Type B pancreatic cell (in vitro differentiated cells): ENCODE measurements around the gene ADARB2. TPM values are rescaled to one million over a fixed set of nuclear protein-coding genes. Genes with fewer than 3 reads are reported as not detected.

Experiments
- DNase-seq: peaks from one replicate; pipeline ENCODE4 v3.0.0; 2021; ENCODE audit warnings: mixed read lengths; ENCODE audit not compliant: unreplicated experiment; ENCODE audit errors: extremely low spot score
- H3K27ac Mint-ChIP-seq: 2 replicates; pipeline ENCODE4 v1.8.0; 2021; ENCODE audit warnings: mild to moderate bottlenecking, mixed read lengths
- H3K27me3 Mint-ChIP-seq: 2 replicates; pipeline ENCODE4 v1.8.0; 2021; ENCODE audit warnings: mixed read lengths
- H3K36me3 Mint-ChIP-seq: 2 replicates; pipeline ENCODE4 v1.8.0; 2021; ENCODE audit warnings: mixed read lengths
- H3K4me1 Mint-ChIP-seq: one replicate; pipeline ENCODE4 v1.8.0; 2021; ENCODE audit warnings: mixed read lengths; ENCODE audit not compliant: unreplicated experiment
- H3K4me3 Mint-ChIP-seq: 2 replicates; pipeline ENCODE4 v1.8.0; 2021; ENCODE audit warnings: mild to moderate bottlenecking, mixed read lengths
- H3K9me3 Mint-ChIP-seq: 2 replicates; pipeline ENCODE4 v1.8.0; 2021; ENCODE audit warnings: mixed read lengths
- long read RNA-seq: library from polyadenylated mRNA; unstranded; transcript quantifications from one replicate; pipeline ENCODE4 v2.0.0, GENCODE V29; 2020
- total RNA-seq: library from RNA; stranded (reverse); gene quantifications from 2 replicates; pipeline ENCODE4 v1.2.1, GENCODE V29; 2021; ENCODE audit warnings: low replicate concordance
- TF ChIP-seq, protein P1 (sequence below): fragments of 200-600 bp; sonication (generic); conservative IDR thresholded peaks from 2 replicates; pipeline ENCODE4 v1.5.0; 2021; ENCODE audit warnings: antibody characterized with exemption, mild to moderate bottlenecking

Gene ADARB2
- 4.9 and 5.2 TPM in 2 replicates for total RNA-seq
- long read RNA-seq, partial matches to known transcripts = 0 of 8 reads
- long read RNA-seq, other reads (novel, unspliced or antisense) = 8 of 8 reads

- Mint-ChIP-seq H3K27me3 (peaks cover 90% of the 10 kb centered on the region), H3K9me3 (no peaks in the 10 kb centered on the region), H3K36me3 (no peaks in the 10 kb centered on the region), H3K4me1 (peaks cover 10% of the 10 kb centered on the region), H3K27ac (peak within 1 kb of the TSS; percentile 81), H3K4me3 (peak within 1 kb of the TSS; percentile 95)
- peak; percentile 78 for DNase-seq
- TF ChIP-seq, protein P1, sequence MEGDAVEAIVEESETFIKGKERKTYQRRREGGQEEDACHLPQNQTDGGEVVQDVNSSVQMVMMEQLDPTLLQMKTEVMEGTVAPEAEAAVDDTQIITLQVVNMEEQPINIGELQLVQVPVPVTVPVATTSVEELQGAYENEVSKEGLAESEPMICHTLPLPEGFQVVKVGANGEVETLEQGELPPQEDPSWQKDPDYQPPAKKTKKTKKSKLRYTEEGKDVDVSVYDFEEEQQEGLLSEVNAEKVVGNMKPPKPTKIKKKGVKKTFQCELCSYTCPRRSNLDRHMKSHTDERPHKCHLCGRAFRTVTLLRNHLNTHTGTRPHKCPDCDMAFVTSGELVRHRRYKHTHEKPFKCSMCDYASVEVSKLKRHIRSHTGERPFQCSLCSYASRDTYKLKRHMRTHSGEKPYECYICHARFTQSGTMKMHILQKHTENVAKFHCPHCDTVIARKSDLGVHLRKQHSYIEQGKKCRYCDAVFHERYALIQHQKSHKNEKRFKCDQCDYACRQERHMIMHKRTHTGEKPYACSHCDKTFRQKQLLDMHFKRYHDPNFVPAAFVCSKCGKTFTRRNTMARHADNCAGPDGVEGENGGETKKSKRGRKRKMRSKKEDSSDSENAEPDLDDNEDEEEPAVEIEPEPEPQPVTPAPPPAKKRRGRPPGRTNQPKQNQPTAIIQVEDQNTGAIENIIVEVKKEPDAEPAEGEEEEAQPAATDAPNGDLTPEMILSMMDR = no peak
Observed at GRCh38 chr10:1737222-1738061, at the start of gene ADARB2. TSS of gene ADARB2 (minus strand) at chr10:1737525.

- no peak overlapping the region for H3K27ac Mint-ChIP-seq
- no peak for DNase-seq
- H3K36me3 Mint-ChIP-seq = no peaks in the 10 kb centered on the region
- H3K4me1 Mint-ChIP-seq = no peaks in the 10 kb centered on the region
- peaks cover 17% of the 10 kb centered on the region for H3K27me3 Mint-ChIP-seq
- TF ChIP-seq, protein P1 = no peak
- H3K4me3 Mint-ChIP-seq = no peak overlapping the region
- H3K9me3 Mint-ChIP-seq = no peaks in the 10 kb centered on the region
Observed at GRCh38 chr10:1785835-1786234, 48.5 kb upstream of the ADARB2 start.

DNA sequence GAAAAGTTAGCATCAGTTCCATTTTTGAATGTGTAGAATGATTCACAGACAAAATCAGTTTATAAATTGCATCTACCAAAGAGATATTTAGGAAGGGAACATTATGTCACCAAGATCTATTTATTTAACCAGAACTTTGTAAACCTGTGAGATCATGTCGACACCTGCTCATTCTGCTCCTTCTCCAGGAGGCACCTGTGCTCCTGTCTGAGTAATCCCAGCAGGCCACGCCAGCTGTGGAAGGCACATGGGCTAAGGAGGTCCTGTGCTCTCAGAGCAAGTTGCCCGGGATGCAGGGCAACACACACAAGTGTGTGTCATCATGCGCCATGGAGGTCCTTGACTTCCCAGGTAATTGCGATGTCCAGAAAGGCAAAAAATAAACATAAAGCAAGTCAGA, 45.5 kb upstream of the ADARB2 start:
- TF ChIP-seq, protein P1 = no peak

DNA sequence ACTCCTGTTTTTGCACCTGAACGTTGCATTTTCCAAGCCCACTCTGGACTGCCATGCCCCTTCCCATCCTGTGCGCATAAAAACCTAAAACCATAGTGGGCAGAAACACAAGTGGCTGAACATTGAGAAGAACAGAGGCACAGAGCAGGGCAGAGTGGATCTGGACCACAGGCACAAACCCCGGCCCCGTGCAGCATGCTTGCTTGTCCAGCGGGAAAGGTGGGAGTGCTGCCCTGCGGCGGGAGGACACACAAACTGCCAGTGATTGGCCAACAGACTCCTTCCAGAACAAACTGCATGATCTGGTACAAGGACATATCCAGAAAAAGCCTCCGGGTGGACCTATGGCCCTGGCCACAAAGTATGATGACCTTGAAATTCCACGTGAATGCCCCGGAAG, 42.5 kb upstream of the ADARB2 start:
- no peak overlapping the region for H3K4me3 Mint-ChIP-seq
- no peaks in the 10 kb centered on the region for H3K27me3 Mint-ChIP-seq
- H3K4me1 Mint-ChIP-seq = no peaks in the 10 kb centered on the region
- TF ChIP-seq, protein P1 = no peak
- H3K36me3 Mint-ChIP-seq = no peaks in the 10 kb centered on the region
- no peak for DNase-seq
- no peak overlapping the region for H3K27ac Mint-ChIP-seq
- H3K9me3 Mint-ChIP-seq = no peaks in the 10 kb centered on the region

More for the DNA sequence above, 45.5 kb upstream of the ADARB2 start:
- no peaks in the 10 kb centered on the region for H3K36me3 Mint-ChIP-seq
- no peak overlapping the region for H3K4me3 Mint-ChIP-seq
- DNase-seq = peak; percentile 25
- no peaks in the 10 kb centered on the region for H3K9me3 Mint-ChIP-seq
- H3K27ac Mint-ChIP-seq = no peak overlapping the region
- peaks cover 7% of the 10 kb centered on the region for H3K27me3 Mint-ChIP-seq
- no peaks in the 10 kb centered on the region for H3K4me1 Mint-ChIP-seq

- TF ChIP-seq, protein P1 = no peak
- no peaks in the 10 kb centered on the region for H3K9me3 Mint-ChIP-seq
- H3K27ac Mint-ChIP-seq = no peak overlapping the region
- DNase-seq = no peak
- no peaks in the 10 kb centered on the region for H3K27me3 Mint-ChIP-seq
- H3K4me1 Mint-ChIP-seq = no peaks in the 10 kb centered on the region
- no peak overlapping the region for H3K4me3 Mint-ChIP-seq
- no peaks in the 10 kb centered on the region for H3K36me3 Mint-ChIP-seq
Observed at GRCh38 chr10:1778375-1778969, 41.1 kb upstream of the ADARB2 start.
